Gastrocnemius medialis (tissue), 4 donors: ENCODE data around the gene GTF3C5. TPM values are rescaled to one million over a fixed set of nuclear protein-coding genes. Genes with fewer than 3 reads are reported as not detected.
"Not testable (repeated sequence)": the region's sequence is repeated elsewhere in the genome, so short reads cannot be mapped to it uniquely, and the experiment has no call there.

ENCODE experiments used
- ATAC-seq, 2 donors: fragments of 150-250 bp; one replicate each; pipeline ENCODE4 v1.9.1; 2016
- DNase-seq, 2 donors: peaks; one replicate each; pipeline ENCODE4 v3.0.0-alpha.2; 2019
- H3K27ac ChIP-seq, 4 donors: fragments of 200-600 bp; sonication (generic); 1 replicate in 1 of 4; 2 replicates in 3 of 4; pipeline ENCODE4 v1.5.1; 2016 to 2018; ENCODE audit warnings: mild to moderate bottlenecking in 2 of 4, moderate library complexity in 1 of 4
- H3K27me3 ChIP-seq, 3 donors: fragments of 200-600 bp; sonication (generic) in 2 of 3; 1 replicate in 1 of 3; 2 replicates in 2 of 3; pipeline versions ENCODE4 v1.5.1 to v1.6.0; 2016 to 2019; ENCODE audit warnings: mild to moderate bottlenecking in 1 of 3, moderate library complexity in 1 of 3
- H3K36me3 ChIP-seq, 2 donors: fragments of 200-600 bp; sonication (generic) in 1 of 2; one replicate each; pipeline ENCODE4 v1.5.1; 2017 to 2018
- H3K4me1 ChIP-seq, 2 donors: fragments of 200-600 bp; sonication (generic) in 1 of 2; one replicate each; pipeline ENCODE4 v1.5.1; 2016 to 2017; ENCODE audit warnings: mild to moderate bottlenecking in 2 of 2
- H3K4me3 ChIP-seq, 4 donors: fragments of 200-600 bp; sonication (generic) in 3 of 4; 1 replicate in 1 of 4; 2 replicates in 3 of 4; pipeline ENCODE4 v1.5.1; 2016 to 2019; ENCODE audit warnings: mild to moderate bottlenecking in 2 of 4
- H3K9me3 ChIP-seq, 3 donors: fragments of 200-600 bp; sonication (generic) in 2 of 3; 1 replicate in 1 of 3; 2 replicates in 2 of 3; pipeline ENCODE4 v1.5.1; 2016 to 2019
- CTCF ChIP-seq, 5 experiments: fragments of 450-650 bp in 3 of 5; fragments of 200-600 bp in 2 of 5; sonication (generic) in 2 of 5; IDR thresholded peaks in 4 of 5; conservative IDR thresholded peaks in 1 of 5; 1 replicate in 4 of 5; 2 replicates in 1 of 5; pipeline ENCODE4 v1.5.1; 2016 to 2019; ENCODE audit warnings: antibody characterized with exemption in 5 of 5, mild to moderate bottlenecking in 3 of 5, moderate library complexity in 3 of 5
- POLR2A ChIP-seq, 2 donors: fragments of 450-650 bp; IDR thresholded peaks; one replicate each; pipeline ENCODE4 v1.6.1; 2017; ENCODE audit warnings: antibody characterized with exemption in 2 of 2, mild to moderate bottlenecking in 2 of 2, moderate library complexity in 2 of 2
- in situ Hi-C, 4 donors: fragments of 200-750 bp; cut with MboI; loops; one replicate each; pipeline versions ENCODE4 v1.15.0 to v1.8.0; 2017; ENCODE audit warnings: low sequenced_read_pairs in 4 of 4
- intact Hi-C: fragments of 100-400 bp; cut with DNase I; formaldehyde crosslinking; loops from one replicate; pipeline ENCODE4 v1.15.1; 2023; ENCODE audit warnings: low total_unique reads
- total RNA-seq, 4 donors: library from RNA; depleted of rRNA; stranded (reverse); fragments of >200 nt; gene quantifications; one replicate each; pipeline versions ENCODE4 v1.1.0 to v1.2.3, GENCODE V29; 2016

Gene GTF3C5
- total RNA-seq, 4 donors from 2014 or later: 48.1 to 55.3 (median 51.5) TPM

DNA sequence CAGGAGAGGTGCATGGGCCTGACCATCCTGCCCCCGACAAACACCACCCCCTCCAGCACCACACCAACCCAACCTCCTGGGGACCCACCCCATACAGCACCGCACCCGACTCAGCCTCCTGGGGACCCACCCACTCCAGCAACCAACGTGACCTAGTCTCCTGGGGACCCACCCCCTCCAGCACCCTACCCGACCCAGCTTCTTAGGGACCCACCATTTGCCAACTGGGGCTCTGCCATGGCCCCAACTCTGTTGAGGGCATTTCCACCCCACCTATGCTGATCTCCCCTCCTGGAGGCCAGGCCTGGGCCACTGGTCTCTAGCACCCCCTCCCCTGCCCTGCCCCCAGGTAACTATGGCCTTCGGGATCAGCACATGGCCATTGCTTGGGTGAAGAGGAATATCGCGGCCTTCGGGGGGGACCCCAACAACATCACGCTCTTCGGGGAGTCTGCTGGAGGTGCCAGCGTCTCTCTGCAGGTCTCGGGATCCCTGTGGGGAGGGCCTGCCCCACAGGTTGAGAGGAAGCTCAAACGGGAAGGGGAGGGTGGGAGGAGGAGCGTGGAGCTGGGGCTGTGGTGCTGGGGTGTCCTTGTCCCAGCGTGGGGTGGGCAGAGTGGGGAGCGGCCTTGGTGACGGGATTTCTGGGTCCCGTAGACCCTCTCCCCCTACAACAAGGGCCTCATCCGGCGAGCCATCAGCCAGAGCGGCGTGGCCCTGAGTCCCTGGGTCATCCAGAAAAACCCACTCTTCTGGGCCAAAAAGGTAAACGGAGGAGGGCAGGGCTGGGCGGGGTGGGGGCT lies 35.6 kb downstream of the GTF3C5 start:
- peaks cover 0 to 4% of the 10 kb centered on the region in 2 donors for H3K36me3 ChIP-seq
- DNase-seq (no peak), ATAC-seq (no peak)
- TF ChIP-seq POLR2A (IDR thresholded peaks at IDR 0.05) (no peak), CTCF (IDR thresholded peaks at IDR 0.05 in 4 of 5, conservative IDR thresholded peaks at IDR 0.05 in 1 of 5) (no peak)
- no peaks in the 10 kb centered on the region for H3K27me3 ChIP-seq
- intact Hi-C loops (no loop called here), in situ Hi-C loops (no loop called here)
- no peak overlapping the region for H3K4me3 ChIP-seq
- no peaks in the 10 kb centered on the region for H3K9me3 ChIP-seq
- no peak overlapping the region for H3K27ac ChIP-seq
- no peaks in the 10 kb centered on the region for H3K4me1 ChIP-seq

GRCh38 chr9:133067006-133067405 lies 36.2 kb downstream of the GTF3C5 start:
- ATAC-seq (no peak), DNase-seq (no peak)
- H3K4me3 ChIP-seq: no peak overlapping the region
- TF ChIP-seq CTCF (IDR thresholded peaks at IDR 0.05 in 4 of 5, conservative IDR thresholded peaks at IDR 0.05 in 1 of 5) (no peak), POLR2A (IDR thresholded peaks at IDR 0.05) (no peak)
- in situ Hi-C loops (no loop called here), intact Hi-C loops (no loop called here)
- no peaks in the 10 kb centered on the region for H3K27me3 ChIP-seq
- H3K9me3 ChIP-seq: no peaks in the 10 kb centered on the region
- H3K4me1 ChIP-seq: no peaks in the 10 kb centered on the region
- H3K27ac ChIP-seq: no peak overlapping the region
- peaks cover 0 to 4% of the 10 kb centered on the region in 2 donors for H3K36me3 ChIP-seq

GRCh38 chr9:133067813-133068212 lies 37.0 kb downstream of the GTF3C5 start:
- DNase-seq (no peak), ATAC-seq (no peak)
- H3K9me3 ChIP-seq: no peaks in the 10 kb centered on the region
- intact Hi-C loops: no loop called here
- H3K4me1 ChIP-seq: no peaks in the 10 kb centered on the region
- no peak overlapping the region for H3K27ac ChIP-seq
- no peaks in the 10 kb centered on the region for H3K27me3 ChIP-seq
- in situ Hi-C loops: no loop called here
- H3K36me3 ChIP-seq: peaks cover 0 to 4% of the 10 kb centered on the region in 2 donors
- H3K4me3 ChIP-seq: no peak overlapping the region
- TF ChIP-seq POLR2A (IDR thresholded peaks at IDR 0.05) (no peak), CTCF (IDR thresholded peaks at IDR 0.05 in 4 of 5, conservative IDR thresholded peaks at IDR 0.05 in 1 of 5) (no peak)

GRCh38 chr9:133068431-133068830 lies 37.6 kb downstream of the GTF3C5 start:
- H3K27ac ChIP-seq, H3K4me3 ChIP-seq, in situ Hi-C loops, H3K9me3 ChIP-seq, DNase-seq, H3K27me3 ChIP-seq, H3K36me3 ChIP-seq, ATAC-seq, H3K4me1 ChIP-seq, intact Hi-C loops: not testable (repeated sequence)

GRCh38 chr9:133070500-133070961 lies 39.7 kb downstream of the GTF3C5 start:
- in situ Hi-C loops, intact Hi-C loops, H3K27ac ChIP-seq, H3K27me3 ChIP-seq, DNase-seq, H3K4me1 ChIP-seq, H3K9me3 ChIP-seq, ATAC-seq, H3K36me3 ChIP-seq, H3K4me3 ChIP-seq: not testable (repeated sequence)

DNA sequence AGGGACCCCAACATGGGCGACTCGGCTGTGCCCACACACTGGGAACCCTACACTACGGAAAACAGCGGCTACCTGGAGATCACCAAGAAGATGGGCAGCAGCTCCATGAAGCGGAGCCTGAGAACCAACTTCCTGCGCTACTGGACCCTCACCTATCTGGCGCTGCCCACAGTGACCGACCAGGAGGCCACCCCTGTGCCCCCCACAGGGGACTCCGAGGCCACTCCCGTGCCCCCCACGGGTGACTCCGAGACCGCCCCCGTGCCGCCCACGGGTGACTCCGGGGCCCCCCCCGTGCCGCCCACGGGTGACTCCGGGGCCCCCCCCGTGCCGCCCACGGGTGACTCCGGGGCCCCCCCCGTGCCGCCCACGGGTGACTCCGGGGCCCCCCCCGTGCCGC lies 40.2 kb downstream of the GTF3C5 start:
- intact Hi-C loops, H3K9me3 ChIP-seq, ATAC-seq, H3K4me3 ChIP-seq, in situ Hi-C loops, H3K27ac ChIP-seq, DNase-seq, H3K27me3 ChIP-seq, H3K36me3 ChIP-seq, H3K4me1 ChIP-seq: not testable (repeated sequence)
